ENCODE data around the gene AADACL4.

The AADACL4 gene

GRCh38 chr1:12620931-12621330 is 23.0 kb upstream of the AADACL4 start:
- no peak overlapping the region for H3K27ac ChIP-seq (replicated peaks)
- no peak for DNase-seq (ENCODE audit: low read depth in 1 of 2, low spot score in 1 of 2)
- H3K4me3 ChIP-seq (replicated peaks; ENCODE audit: insufficient read depth, low read length): no peak overlapping the region
- TF ChIP-seq CTCF (IDR thresholded peaks at IDR 0.05; ENCODE audit: insufficient read depth, low read length): no peak
- TF ChIP-seq POLR2AphosphoS5 (IDR thresholded peaks at IDR 0.05; ENCODE audit: low read depth): no peak
- no peak for TF ChIP-seq SPI1 (IDR thresholded peaks at IDR 0.05; ENCODE audit: borderline replicate concordance, low read depth)
- no peak for TF ChIP-seq REST (IDR thresholded peaks at IDR 0.05; ENCODE audit: insufficient replicate concordance, low read depth)
- no peak for TF ChIP-seq GABPA (IDR thresholded peaks at IDR 0.05; ENCODE audit: low read depth)
- peaks cover 23% of the 10 kb centered on the region for H3K27me3 ChIP-seq (ENCODE audit: insufficient read depth, poor library complexity, severe bottlenecking)

GRCh38 chr1:12621346-12622335 is 22.2 kb upstream of the AADACL4 start:
- DNase-seq (ENCODE audit: low read depth in 1 of 2, low spot score in 1 of 2): no peak
- H3K4me3 ChIP-seq (replicated peaks; ENCODE audit: insufficient read depth, low read length): no peak overlapping the region
- peaks cover 16% of the 10 kb centered on the region for H3K27me3 ChIP-seq (ENCODE audit: insufficient read depth, poor library complexity, severe bottlenecking)
- no peak for TF ChIP-seq GABPA (IDR thresholded peaks at IDR 0.05; ENCODE audit: low read depth)
- TF ChIP-seq REST (IDR thresholded peaks at IDR 0.05; ENCODE audit: insufficient replicate concordance, low read depth): no peak
- no peak overlapping the region for H3K27ac ChIP-seq (replicated peaks)

- no peak overlapping the region for H3K4me3 ChIP-seq (replicated peaks; ENCODE audit: insufficient read depth, low read length)
- DNase-seq (ENCODE audit: low read depth in 1 of 2, low spot score in 1 of 2): no peak
- peaks cover 8% of the 10 kb centered on the region for H3K27me3 ChIP-seq (ENCODE audit: insufficient read depth, poor library complexity, severe bottlenecking)
- no peak for TF ChIP-seq GABPA (IDR thresholded peaks at IDR 0.05; ENCODE audit: low read depth)
- TF ChIP-seq POLR2AphosphoS5 (IDR thresholded peaks at IDR 0.05; ENCODE audit: low read depth): no peak
- TF ChIP-seq REST (IDR thresholded peaks at IDR 0.05; ENCODE audit: insufficient replicate concordance, low read depth): no peak
- no peak for TF ChIP-seq SPI1 (IDR thresholded peaks at IDR 0.05; ENCODE audit: borderline replicate concordance, low read depth)
- no peak for TF ChIP-seq CTCF (IDR thresholded peaks at IDR 0.05; ENCODE audit: insufficient read depth, low read length)
- H3K27ac ChIP-seq (replicated peaks): no peak overlapping the region
These were observed 21.4 kb upstream of the AADACL4 start for GRCh38 chr1:12622506-12622905.
